Loucy (cell line): ENCODE results near the gene PPP4R3A.

Source experiments
- H2AFZ ChIP-seq: fragments of 200-600 bp; sonication (generic); 2 replicates; pipeline ENCODE4 v1.6.0; 2016; ENCODE audit warnings: antibody characterized with exemption, mild to moderate bottlenecking, low read length, moderate library complexity
- H3F3A ChIP-seq: fragments of 200-600 bp; 2 replicates; pipeline ENCODE4 v1.6.0; 2016; ENCODE audit warnings: antibody characterized with exemption, low read depth, mild to moderate bottlenecking
- H3K27me3 ChIP-seq: fragments of 200-600 bp; sonication (generic); 2 replicates; pipeline ENCODE4 v1.6.1; 2014; ENCODE audit warnings: low read length, mild to moderate bottlenecking; ENCODE audit not compliant: insufficient read depth, poor library complexity, severe bottlenecking
- H3K36me3 ChIP-seq: fragments of 200-600 bp; sonication (generic); 2 replicates; pipeline ENCODE4 v1.6.1; 2016; ENCODE audit warnings: low read length; ENCODE audit not compliant: insufficient read depth
- H3K4me1 ChIP-seq: fragments of 200-600 bp; sonication (generic); 2 replicates; pipeline ENCODE4 v1.5.1; 2014; ENCODE audit warnings: low read length, mild to moderate bottlenecking; ENCODE audit not compliant: insufficient read depth, poor library complexity, severe bottlenecking
- H3K4me2 ChIP-seq: fragments of 200-600 bp; sonication (generic); 2 replicates; pipeline ENCODE4 v1.6.0; 2014; ENCODE audit warnings: antibody characterized with exemption, low read length, low read depth, mild to moderate bottlenecking; ENCODE audit not compliant: poor library complexity, severe bottlenecking
- H3K4me3 ChIP-seq: fragments of 200-600 bp; sonication (generic); 2 replicates; pipeline ENCODE4 v1.5.1; 2014; ENCODE audit warnings: low read length, mild to moderate bottlenecking, mixed read lengths; ENCODE audit not compliant: poor library complexity, severe bottlenecking
- H3K79me2 ChIP-seq: fragments of 200-600 bp; sonication (generic); 2 replicates; pipeline ENCODE4 v1.6.1; 2014; ENCODE audit warnings: low read length; ENCODE audit not compliant: insufficient read depth
- H3K9ac ChIP-seq: fragments of 200-600 bp; sonication (generic); 2 replicates; pipeline ENCODE4 v1.6.0; 2014; ENCODE audit warnings: mild to moderate bottlenecking, low read depth, low read length, moderate library complexity; ENCODE audit not compliant: poor library complexity, severe bottlenecking
- H3K9me2 ChIP-seq: fragments of 200-600 bp; sonication (generic); replicated peaks from 2 replicates; pipeline ENCODE4 v1.6.1; 2016; ENCODE audit warnings: low read depth, low read length, mixed read lengths
- H3K9me3 ChIP-seq: fragments of 200-600 bp; sonication (generic); 2 replicates; pipeline ENCODE4 v1.6.1; 2014; ENCODE audit warnings: mild to moderate bottlenecking, antibody characterized with exemption, low read length, low read depth; ENCODE audit not compliant: insufficient read depth
- H4K20me1 ChIP-seq: fragments of 200-600 bp; sonication (generic); 2 replicates; pipeline ENCODE4 v1.6.0; 2014; ENCODE audit warnings: antibody characterized with exemption, low read length, mild to moderate bottlenecking; ENCODE audit not compliant: insufficient read depth, poor library complexity, severe bottlenecking
- CTCF ChIP-seq: fragments of 200-600 bp; sonication (generic); conservative IDR thresholded peaks from 2 replicates; pipeline ENCODE4 v1.5.1; 2014; ENCODE audit warnings: mild to moderate bottlenecking, antibody characterized with exemption, low read length
- EZH2phosphoT487 ChIP-seq: fragments of 200-600 bp; IDR thresholded peaks from 2 replicates; pipeline ENCODE4 v1.6.1; 2018; ENCODE audit warnings: antibody characterized with exemption, mild to moderate bottlenecking, moderate library complexity, borderline replicate concordance

The PPP4R3A gene

GRCh38 chr14:91548108-91548507 is 38.0 kb upstream of the PPP4R3A start:
- Histone ChIP-seq H3K4me3 (no peak overlapping the region), H2AFZ (no peak overlapping the region), H3F3A (no peaks in the 10 kb centered on the region), H3K79me2 (no peaks in the 10 kb centered on the region), H3K27me3 (no peaks in the 10 kb centered on the region), H3K36me3 (no peaks in the 10 kb centered on the region), H3K4me2 (no peak overlapping the region), H4K20me1 (no peaks in the 10 kb centered on the region), H3K9me3 (no peaks in the 10 kb centered on the region), H3K4me1 (no peaks in the 10 kb centered on the region), H3K9me2 (no peaks in the 10 kb centered on the region), H3K9ac (no peak overlapping the region)
- no peak for TF ChIP-seq EZH2phosphoT487
- no peak for TF ChIP-seq CTCF

GRCh38 chr14:91545946-91546716 is 36.0 kb upstream of the PPP4R3A start:
- H3K9ac ChIP-seq, result no peak overlapping the region
- H3K9me2 ChIP-seq, result no peaks in the 10 kb centered on the region
- H3K9me3 ChIP-seq, result peaks cover 9% of the 10 kb centered on the region
- no peak overlapping the region for H3K4me3 ChIP-seq
- no peaks in the 10 kb centered on the region for H3K79me2 ChIP-seq
- H3K36me3 ChIP-seq, result no peaks in the 10 kb centered on the region
- no peaks in the 10 kb centered on the region for H3K4me1 ChIP-seq
- H2AFZ ChIP-seq, result no peak overlapping the region
- TF ChIP-seq CTCF, result no peak
- TF ChIP-seq EZH2phosphoT487, result no peak
- no peaks in the 10 kb centered on the region for H3F3A ChIP-seq
- H3K4me2 ChIP-seq, result no peak overlapping the region
- no peaks in the 10 kb centered on the region for H4K20me1 ChIP-seq
- no peaks in the 10 kb centered on the region for H3K27me3 ChIP-seq

GRCh38 chr14:91545204-91545603 is 35.1 kb upstream of the PPP4R3A start:
- Histone ChIP-seq H4K20me1 (no peaks in the 10 kb centered on the region), H2AFZ (no peak overlapping the region), H3F3A (no peaks in the 10 kb centered on the region), H3K9me2 (no peaks in the 10 kb centered on the region), H3K4me3 (no peak overlapping the region), H3K79me2 (no peaks in the 10 kb centered on the region), H3K4me1 (no peaks in the 10 kb centered on the region), H3K27me3 (no peaks in the 10 kb centered on the region), H3K4me2 (no peak overlapping the region), H3K9ac (no peak overlapping the region), H3K36me3 (no peaks in the 10 kb centered on the region), H3K9me3 (peaks cover 11% of the 10 kb centered on the region)
- no peak for TF ChIP-seq CTCF
- TF ChIP-seq EZH2phosphoT487, result no peak
